GM18507 (cell line): ENCODE data around the gene NTRK3.
"Not testable (repeated sequence)": the region's sequence is repeated elsewhere in the genome, so short reads cannot be mapped to it uniquely, and the experiment has no call there.

ENCODE experiments used
- DNase-seq: peaks from one replicate; pipeline ENCODE4 v3.0.0; 2011; ENCODE audit warnings: low read depth; ENCODE audit not compliant: insufficient read length; ENCODE audit errors: extremely low spot score
- FAIRE-seq: peaks from 2 replicates; lab custom pipeline; 2011; peaks lifted over from hg19 to GRCh38; lab: Jason Lieb, UNC

NTRK3 gene

DNA sequence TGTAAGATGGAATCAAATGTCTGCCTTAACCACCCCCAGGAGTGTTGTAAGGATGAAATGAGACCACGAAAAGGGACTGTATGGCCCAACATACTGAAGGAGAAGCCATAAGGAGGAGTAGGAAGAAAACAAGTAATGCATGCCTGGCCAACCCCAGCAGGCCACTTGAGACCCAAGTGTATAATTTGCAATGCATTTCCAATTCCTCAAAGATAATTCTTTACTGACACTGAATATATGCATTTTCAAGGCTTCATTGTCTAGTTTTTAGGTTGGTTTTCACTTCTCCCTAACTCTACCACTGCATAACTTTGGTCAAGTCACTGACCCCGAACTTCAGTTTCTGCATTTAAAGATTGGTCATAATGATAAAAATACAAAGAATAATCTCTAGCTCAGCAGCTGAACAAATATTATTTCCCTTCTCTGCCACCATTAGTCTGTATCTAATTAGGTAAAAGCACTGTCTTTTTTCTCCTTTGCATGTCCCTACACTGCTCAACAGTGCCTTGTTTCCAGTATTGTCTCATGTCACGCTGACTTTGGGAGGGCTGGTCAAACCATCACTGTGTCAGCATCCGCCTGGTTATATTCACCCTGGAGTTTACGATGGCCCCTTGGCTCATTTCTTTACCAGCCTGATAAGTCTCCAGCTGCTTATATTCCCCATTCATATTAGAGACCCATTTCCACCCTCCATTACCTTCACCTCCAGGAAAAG lies 378.6 kb downstream of the NTRK3 start:
- FAIRE-seq (no peak), DNase-seq (no peak)

DNA sequence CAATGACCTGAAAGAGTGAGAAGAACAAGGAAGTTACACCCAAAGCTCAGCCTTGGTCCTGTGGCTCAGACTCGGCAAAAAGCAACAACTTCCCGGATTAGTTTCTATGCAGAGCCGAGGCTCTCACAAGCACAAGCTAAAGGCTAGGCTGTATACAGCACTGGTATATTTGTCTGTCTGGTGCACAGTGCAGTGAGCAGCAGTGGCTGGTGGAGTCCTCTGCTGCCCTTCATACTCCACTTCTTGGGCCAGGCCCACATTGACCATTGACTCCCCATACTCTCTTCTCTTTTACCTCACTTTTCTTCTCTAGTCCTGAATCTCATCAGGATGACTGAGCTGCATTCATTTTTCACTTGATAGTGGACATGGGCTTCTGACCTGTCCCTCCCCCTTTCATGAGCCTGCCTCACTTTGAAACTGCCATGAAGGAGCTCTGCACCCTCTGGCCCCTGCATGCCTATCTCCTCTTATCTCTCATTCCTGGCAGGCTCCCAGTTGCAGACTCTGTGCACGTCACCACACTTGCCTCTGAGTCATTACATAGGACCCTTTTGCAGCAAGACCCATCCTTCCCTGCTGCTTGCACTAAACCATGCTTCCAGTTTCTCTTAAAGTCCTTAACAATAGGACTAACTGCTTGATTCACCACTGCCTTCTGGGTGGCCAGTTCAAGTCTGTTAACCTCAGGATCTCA lies 379.3 kb downstream of the NTRK3 start:
- no peak for DNase-seq
- no peak for FAIRE-seq

DNA sequence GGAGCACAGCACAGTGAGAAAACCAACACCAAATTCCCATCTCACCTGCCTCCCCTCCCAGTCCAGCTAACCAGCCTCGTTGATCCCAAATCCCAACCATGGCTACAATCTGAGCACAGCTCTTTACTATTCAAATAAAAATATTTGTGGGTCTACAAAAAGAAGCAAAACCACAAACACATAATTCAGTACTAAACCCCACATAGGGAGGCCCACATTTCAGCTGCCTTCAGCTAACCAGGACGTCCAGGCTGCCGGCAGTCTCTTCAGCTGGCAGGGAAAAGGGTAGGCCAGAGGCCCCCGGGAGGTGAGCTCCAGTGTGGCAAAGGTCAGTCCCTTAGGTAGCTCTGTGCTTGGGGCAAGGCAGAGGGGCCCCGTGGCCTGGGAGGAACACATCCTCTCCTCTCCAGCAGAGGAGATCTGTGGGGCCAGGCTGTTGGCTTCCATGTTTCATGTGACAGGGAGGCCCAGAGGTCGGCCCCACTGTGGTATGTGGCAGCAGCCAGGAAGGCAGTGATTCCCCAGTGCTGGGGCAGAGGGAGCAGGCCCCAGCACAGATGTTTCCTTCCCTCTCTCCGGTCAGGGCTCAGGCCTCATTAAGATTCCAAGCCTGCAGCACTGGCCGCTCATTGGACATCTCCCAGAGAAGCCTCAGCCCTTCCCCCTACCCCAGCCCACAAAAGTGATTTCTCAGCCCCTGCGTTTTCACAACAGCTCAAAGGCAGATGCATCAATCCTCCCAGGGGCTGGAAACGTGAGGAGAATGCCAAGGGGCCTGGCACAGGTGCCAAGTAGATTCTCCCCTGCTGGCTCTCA lies 381.4 kb downstream of the NTRK3 start:
- DNase-seq = no peak

DNA sequence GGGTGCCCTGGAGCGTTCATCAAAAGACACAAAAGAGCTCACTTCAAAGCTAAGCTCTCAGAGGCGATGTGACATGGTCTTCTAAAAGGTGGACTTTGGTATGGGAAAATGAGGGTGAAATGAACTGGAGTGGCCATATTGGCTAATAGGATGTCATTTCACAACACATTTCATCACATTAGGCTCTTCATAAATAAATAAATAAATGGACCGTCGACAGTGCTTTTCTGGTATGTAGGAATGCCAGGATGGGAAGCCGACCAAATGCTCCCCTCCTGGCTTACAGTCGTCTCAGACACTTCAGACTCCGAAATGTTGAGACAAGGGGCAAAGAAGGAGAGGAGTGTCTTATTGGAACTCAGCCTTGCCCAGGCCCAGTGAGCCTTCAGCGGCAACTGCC lies 383.0 kb downstream of the NTRK3 start:
- no peak for DNase-seq
- FAIRE-seq = no peak

More for the DNA sequence above, 381.4 kb downstream of the NTRK3 start:
- FAIRE-seq = no peak

DNA sequence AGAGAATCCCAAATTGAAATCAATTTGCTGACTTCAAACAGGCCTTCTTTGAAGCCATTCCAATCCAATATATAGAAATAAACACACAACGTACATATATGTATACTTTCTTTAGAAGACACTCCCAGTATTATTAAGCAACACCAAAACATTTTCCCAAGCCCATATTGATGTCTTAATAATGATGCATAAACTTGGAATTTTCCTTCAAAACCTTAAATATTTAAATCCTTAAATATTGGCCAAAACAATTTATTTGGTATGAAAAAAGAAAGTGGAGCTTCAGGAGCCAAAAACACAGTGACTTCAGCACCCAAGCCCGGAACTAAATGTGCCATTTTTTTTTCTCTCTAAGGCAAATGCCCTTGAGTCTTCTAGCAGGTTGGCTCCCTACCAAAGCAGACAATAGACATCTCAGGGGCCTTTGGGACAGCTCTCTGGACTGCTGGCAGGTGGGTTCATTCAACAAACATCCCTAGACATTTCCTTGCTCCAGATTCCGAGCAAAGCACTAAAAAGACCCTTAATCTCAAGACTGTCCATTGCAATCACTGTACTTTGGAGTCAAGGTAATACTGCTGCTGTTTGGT lies 384.7 kb downstream of the NTRK3 start:
- DNase-seq = no peak
- FAIRE-seq = no peak

DNA sequence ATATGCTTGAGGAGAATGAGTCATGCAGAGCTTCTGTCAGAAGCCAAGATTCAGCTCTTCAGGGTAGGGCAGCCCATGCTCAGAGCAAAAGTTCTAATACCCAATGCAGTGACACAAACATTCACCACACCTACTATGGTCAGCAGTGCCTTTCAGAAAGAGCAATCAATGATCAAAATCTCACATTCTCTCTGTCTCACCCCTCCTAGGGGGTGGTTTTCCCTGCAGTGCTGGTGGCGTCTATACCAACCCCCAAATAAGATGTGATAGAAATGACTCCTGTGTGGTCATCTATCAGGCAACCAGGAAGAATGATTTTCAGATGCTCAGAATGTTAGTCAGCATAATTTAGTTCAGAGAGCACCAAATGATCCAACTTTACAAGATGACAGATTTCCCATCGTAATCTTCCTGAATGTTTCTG lies 385.3 kb downstream of the NTRK3 start:
- FAIRE-seq = no peak
- DNase-seq = no peak

DNA sequence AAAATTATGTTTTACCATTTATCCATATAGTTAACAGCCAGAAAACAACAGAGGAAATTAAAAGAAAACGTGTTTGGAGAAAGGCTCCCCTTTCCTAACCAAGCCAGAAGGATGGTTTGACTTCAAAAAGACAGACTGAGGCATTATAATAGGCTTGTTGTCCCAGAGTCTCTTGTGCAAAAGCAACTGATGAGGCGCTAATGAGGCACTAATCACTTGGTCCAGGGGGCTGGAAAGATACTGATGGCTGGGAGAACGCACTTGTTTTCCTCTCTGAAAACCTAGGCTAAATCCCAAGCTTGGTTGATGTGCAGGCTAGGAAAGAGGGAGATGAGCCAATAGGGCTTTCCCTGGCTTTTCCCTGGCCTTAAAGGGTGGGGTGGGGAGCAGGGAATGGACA lies 389.6 kb downstream of the NTRK3 start:
- DNase-seq (no peak), FAIRE-seq (no peak)

DNA sequence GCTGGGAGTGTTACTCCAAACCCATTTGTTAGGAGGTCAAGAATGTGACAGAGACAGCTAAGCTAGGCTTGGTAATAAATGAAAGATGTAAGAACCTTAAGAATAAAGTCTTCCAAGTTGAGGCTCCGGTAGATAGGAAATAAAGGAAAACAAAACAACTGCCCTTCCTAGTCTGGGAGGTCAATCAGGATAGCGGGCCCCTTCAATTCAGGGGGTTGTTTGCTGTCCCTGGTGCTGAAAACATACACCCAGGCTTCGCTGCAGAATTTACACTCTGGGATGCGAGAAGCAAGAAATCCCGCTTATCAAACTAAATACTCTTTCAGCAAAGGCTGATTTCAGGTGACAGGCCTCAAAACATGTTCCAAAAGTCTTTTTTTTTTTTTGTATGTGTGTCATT lies 393.4 kb downstream of the NTRK3 start:
- FAIRE-seq = no peak

DNA sequence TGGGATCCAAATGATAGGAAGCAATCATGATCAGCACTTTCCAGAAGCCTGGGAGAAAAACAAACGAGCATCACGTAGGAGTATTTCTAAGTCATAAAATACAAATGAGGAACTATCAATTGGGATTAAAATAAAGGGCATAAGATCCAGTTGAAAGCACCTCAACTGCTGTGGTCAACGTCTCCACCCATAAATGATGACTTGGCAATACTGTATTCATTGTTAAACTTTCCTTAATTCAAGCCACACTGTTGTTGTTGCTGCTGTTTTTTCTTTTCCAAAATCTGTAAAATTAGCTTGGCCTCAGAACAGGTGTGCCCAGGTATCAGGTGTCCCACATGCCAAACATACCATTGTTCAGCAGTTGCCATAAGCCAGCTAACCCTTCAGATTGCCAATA lies 395.8 kb downstream of the NTRK3 start:
- FAIRE-seq = no peak

More for the DNA sequence above, 393.4 kb downstream of the NTRK3 start:
- DNase-seq = no peak

DNA sequence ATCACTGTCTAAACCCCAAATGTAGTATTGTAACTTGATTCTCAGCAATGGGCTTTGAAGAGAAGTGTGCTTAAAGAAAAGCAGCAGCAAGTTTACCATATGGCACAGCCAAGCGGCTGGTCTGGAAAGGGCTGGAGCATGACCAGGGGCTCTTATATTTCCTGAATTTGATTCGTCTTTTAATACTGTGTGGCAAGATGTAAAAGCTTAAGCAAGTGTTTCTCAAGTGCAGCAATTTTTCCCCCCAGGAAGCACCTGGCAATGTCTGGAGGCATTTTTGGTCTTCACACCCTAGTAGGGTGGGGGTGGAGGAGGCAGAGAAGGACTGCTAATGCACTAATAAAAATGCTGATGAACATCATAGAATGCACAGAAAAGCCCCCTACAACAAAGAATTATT lies 397.9 kb downstream of the NTRK3 start:
- FAIRE-seq = no peak

More for the DNA sequence above, 395.8 kb downstream of the NTRK3 start:
- DNase-seq = no peak

DNA sequence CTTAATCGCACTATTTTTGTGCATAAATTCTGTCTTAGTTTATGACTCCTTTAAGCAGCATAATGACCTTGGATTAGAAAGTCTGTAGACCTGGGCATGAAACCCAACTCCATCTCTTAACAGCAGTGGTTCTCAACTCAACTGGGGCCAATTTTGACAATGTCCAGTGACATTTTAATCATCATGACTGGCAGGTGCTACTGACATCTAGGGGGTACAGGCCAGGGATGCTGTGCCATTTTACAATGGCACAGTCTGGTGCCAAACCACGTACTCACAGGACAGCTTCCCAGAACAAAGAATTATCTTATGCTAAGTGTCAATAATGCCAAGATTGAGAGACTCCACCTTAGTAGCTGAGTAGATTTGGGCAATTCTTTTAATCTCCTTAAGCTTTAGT lies 405.0 kb downstream of the NTRK3 start:
- DNase-seq (no peak), FAIRE-seq (no peak)

More for the DNA sequence above, 397.9 kb downstream of the NTRK3 start:
- no peak for DNase-seq

DNA sequence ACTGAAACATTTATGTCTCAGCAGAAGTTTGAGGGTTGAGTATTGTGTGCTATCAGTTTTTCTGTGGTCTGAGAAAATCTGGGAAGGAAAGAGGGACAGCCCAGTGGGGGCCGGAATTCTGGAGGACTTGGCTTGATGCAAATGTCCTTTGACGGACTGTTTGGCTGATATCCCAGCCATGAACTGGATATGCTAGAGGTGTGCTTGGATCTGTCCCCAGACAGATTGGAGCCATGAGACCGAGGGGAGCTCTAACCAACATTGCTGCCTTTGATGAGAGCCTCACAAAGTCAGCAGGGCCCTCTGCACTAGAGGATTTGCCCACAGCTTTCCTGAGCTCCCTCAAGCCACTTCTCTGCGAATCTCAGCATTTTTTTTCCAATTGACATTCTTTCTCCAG lies 405.6 kb downstream of the NTRK3 start:
- FAIRE-seq (no peak), DNase-seq (no peak)

DNA sequence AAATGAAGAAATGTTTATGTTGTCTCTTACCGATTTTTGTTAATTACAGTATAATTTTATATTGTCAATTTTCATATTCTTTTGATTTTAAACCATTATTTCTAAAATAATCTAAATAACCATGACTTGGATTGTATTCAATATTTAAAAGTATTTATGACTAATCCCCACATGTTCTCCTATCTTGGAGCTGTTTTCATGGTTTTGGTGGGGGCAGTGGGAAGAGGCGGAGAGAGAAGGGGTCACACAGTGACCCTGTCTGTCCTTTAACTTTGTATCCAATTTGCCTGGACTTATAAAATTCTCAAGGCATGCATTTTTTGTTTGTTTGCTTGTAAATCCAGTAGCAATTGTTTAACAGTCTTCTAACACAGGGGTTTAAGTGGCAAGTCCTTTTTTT lies 407.4 kb downstream of the NTRK3 start:
- FAIRE-seq (no peak), DNase-seq (no peak)

DNA sequence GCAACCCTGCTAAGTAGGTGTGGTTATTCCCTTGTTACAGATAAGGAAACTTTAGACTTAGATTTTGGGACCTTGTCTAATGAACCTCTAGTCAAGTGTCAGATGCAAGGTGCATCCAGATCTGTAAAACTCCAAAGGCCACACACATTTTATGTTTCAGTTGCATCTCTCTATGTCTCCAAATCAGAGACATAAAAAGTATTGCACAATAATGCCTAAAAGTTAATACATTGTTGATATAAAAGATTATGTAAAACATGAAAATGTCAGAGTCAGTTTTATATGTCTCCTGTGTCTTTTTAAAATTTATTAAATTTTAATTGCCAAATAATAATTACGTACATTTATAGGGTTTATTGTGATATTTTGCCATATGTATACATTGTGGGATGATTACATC lies 408.5 kb downstream of the NTRK3 start:
- FAIRE-seq (no peak), DNase-seq (no peak)

DNA sequence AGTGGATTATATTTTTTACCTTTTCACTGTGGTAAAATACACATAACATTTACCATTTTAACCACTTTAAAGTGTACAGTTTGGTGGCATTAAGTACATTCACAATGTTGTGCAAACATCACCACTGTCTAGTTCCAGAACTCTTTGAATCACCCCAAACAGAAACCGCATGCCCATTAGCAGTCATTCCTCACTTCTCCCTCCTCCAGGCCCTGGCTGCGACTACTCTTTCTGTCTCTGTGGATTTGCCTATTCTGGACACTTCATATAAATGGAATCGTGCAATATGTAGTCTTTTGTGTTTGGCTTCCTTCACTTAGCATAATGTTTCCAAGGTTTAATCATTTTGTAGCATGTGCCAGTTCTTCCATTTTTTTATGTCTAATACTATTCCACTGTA lies 409.8 kb downstream of the NTRK3 start:
- DNase-seq (no peak), FAIRE-seq (no peak)

DNA sequence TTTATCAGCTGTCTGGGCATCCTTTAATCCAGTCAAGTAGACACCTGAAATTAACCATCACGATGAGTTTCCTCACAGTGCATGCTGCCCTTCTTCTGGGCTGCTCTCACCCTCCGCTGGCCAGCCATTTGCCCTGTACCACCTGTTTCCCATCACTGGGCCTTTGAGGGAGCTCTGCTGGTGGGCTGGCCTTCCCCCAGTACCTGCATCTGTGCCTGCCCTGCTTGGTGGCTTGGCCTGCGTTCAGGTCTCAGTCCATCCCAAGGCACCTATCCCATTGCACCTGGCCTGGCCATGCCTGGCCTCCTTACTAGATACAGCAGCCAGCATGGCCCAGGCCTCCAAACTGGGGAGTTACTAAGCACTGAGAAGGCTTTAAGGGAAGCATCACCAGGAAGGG lies 413.2 kb downstream of the NTRK3 start:
- FAIRE-seq (no peak), DNase-seq (no peak)

DNA sequence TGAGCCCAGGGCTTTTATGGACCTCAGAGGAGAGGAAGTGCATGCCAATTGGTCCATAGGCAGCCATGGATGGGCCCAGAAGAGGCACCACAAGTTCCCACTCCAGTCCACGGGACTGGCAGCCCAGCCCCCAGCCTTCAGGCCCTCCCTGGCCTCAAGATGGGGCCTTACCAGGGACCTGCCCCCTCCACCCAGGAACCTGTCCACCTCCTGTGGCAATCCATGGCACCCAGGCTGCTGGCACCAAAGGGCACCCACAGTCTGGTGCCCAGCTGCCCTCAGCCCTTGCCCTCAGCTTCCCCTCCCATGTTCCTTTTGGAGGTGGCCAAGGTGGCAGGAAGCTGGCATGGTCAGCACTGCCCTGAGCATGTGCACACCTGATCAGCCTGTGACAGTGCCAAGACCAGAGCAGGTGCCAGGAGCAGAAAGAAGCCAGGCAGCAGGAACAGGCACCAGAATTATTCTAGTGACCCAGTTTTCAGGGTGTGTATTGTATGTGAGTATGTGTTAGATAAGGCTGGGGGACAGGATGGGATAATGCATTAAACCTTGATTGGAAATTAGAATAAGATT lies 415.0 kb downstream of the NTRK3 start:
- no peak for FAIRE-seq
- DNase-seq = no peak

DNA sequence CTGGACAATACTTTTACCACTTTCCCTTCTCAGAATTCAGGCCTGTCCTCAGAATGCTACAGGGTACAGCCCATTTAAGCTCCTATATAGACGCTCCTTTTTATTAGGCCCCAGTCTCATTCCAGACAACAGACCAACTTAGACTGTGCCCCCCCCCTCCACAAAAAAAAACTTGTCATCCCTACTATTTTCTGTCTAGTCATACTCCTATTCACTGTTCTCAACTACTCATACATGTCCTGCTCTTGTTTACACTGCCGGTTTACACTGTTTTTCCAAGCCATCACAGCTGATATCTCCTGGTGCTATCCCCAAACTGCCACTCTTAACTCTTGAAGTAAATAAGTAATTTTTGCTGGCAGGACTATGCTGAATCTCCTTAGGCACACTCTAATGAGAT lies 420.7 kb downstream of the NTRK3 start:
- DNase-seq, FAIRE-seq: not testable (repeated sequence)

DNA sequence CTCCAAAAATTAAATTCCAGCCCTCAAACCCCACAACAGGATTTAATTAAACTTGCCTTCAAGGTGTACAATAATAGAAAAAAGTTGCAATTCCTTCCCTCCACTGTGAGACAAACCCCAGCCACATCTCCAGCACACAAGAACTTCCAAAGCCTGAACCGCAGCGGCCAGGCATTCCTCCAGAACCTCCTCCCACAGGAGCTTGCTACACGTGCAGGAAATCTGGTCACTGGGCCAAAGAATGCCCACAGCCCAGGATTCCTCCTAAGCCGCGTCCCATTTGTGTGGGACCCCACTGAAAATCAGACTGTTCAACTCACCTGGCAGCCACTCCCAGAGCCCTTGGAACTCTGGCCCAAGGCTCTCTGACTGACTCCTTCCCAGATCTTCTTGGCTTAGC lies 423.2 kb downstream of the NTRK3 start:
- not testable (repeated sequence) for DNase-seq, FAIRE-seq
